GM18498 (cell line): ENCODE measurements around the gene AIMP1.
"Not testable (repeated sequence)": the region's sequence is repeated elsewhere in the genome, so short reads cannot be mapped to it uniquely, and the experiment has no call there.

ENCODE experiments used
- ATAC-seq: cut with Tn5 transposase; IDR thresholded peaks from one replicate; pipeline ENCODE4 v1.9.1; 2021; ENCODE audit warnings: mild to moderate bottlenecking, moderate library complexity; ENCODE audit not compliant: unreplicated experiment

The AIMP1 gene

GRCh38 chr4:106312377-106312776 is 4.0 kb upstream of the AIMP1 start:
- no peak for ATAC-seq

- no peak for ATAC-seq
Observed at GRCh38 chr4:106312997-106313522, 3.3 kb upstream of the AIMP1 start.

- no peak for ATAC-seq
Observed at GRCh38 chr4:106314960-106315359, 1.4 kb upstream of the AIMP1 start.

- peak; percentile 31 for ATAC-seq
Observed at GRCh38 chr4:106315476-106315967, 828 bp upstream of the AIMP1 start.

- ATAC-seq, result peak; percentile 0
Observed at GRCh38 chr4:106316773-106317409, 541 bp downstream of the AIMP1 start.

- ATAC-seq, result no peak
Observed at GRCh38 chr4:106317815-106318214, 1.5 kb downstream of the AIMP1 start.

GRCh38 chr4:106318511-106318910 is 2.2 kb downstream of the AIMP1 start:
- no peak for ATAC-seq

- no peak for ATAC-seq
Observed at GRCh38 chr4:106320235-106320634, 3.9 kb downstream of the AIMP1 start.

- ATAC-seq, result not testable (repeated sequence)
Observed at GRCh38 chr4:106321168-106321567, 4.8 kb downstream of the AIMP1 start.

GRCh38 chr4:106321814-106322213 is 5.5 kb downstream of the AIMP1 start:
- ATAC-seq, result not testable (repeated sequence)

- no peak for ATAC-seq
Observed at GRCh38 chr4:106323119-106323518, 6.8 kb downstream of the AIMP1 start.

- no peak for ATAC-seq
Observed at GRCh38 chr4:106325800-106326199, 9.4 kb downstream of the AIMP1 start.

- peak; percentile 85 for ATAC-seq
Observed at GRCh38 chr4:106329041-106329618, 12.8 kb downstream of the AIMP1 start.

GRCh38 chr4:106333186-106333585 is 16.8 kb downstream of the AIMP1 start:
- no peak for ATAC-seq

GRCh38 chr4:106334741-106335470 is 18.6 kb downstream of the AIMP1 start:
- no peak for ATAC-seq

- no peak for ATAC-seq
Observed at GRCh38 chr4:106336618-106337017, 20.3 kb downstream of the AIMP1 start.

- no peak for ATAC-seq
Observed at GRCh38 chr4:106337916-106338315, 21.6 kb downstream of the AIMP1 start.

- no peak for ATAC-seq
Observed at GRCh38 chr4:106338671-106339070, 22.3 kb downstream of the AIMP1 start.

GRCh38 chr4:106339431-106339830 is 23.1 kb downstream of the AIMP1 start:
- no peak for ATAC-seq

GRCh38 chr4:106340774-106341173 is 24.4 kb downstream of the AIMP1 start:
- no peak for ATAC-seq

GRCh38 chr4:106343865-106344646 is 27.7 kb downstream of the AIMP1 start:
- no peak for ATAC-seq
